HL-60 (cell line): ENCODE measurements around the gene VAMP3.

Source experiments
- DNase-seq, 2 experiments: peaks; one replicate each; pipeline ENCODE4 v3.0.0-alpha.2; 2010 to 2020; ENCODE audit warnings: low read depth in 1 of 2, low spot score in 1 of 2
- H3K27ac ChIP-seq: fragments of 250-450 bp; sonication (Bioruptor Pico); replicated peaks from 2 replicates; pipeline ENCODE4 v1.5.1; 2020; ENCODE audit warnings: mild to moderate bottlenecking, moderate library complexity
- H3K27me3 ChIP-seq: fragments of 250-450 bp; sonication (Bioruptor Pico); 2 replicates; pipeline ENCODE4 v1.5.1; 2021; ENCODE audit warnings: mild to moderate bottlenecking, moderate library complexity; ENCODE audit not compliant: insufficient read depth, poor library complexity, severe bottlenecking
- H3K4me3 ChIP-seq: replicated peaks from 2 replicates; pipeline ENCODE4 v1.5.1; 2011; ENCODE audit warnings: mild to moderate bottlenecking, control low read depth, low read length; ENCODE audit not compliant: insufficient read depth
- CTCF ChIP-seq: IDR thresholded peaks from one replicate; pipeline ENCODE4 v1.5.1; 2011; ENCODE audit warnings: low read length, control low read depth, inconsistent platforms; ENCODE audit not compliant: insufficient read depth
- GABPA ChIP-seq: IDR thresholded peaks from 2 replicates; pipeline ENCODE4 v1.6.1; 2012; ENCODE audit warnings: low read depth
- POLR2AphosphoS5 ChIP-seq: IDR thresholded peaks from 2 replicates; pipeline ENCODE4 v1.6.1; 2012; ENCODE audit warnings: low read depth
- SPI1 ChIP-seq: IDR thresholded peaks from 2 replicates; pipeline ENCODE4 v1.6.1; 2012; ENCODE audit warnings: low read depth, mild to moderate bottlenecking, borderline replicate concordance
- TF ChIP-seq, protein P1 (sequence below): IDR thresholded peaks from 2 replicates; pipeline ENCODE4 v1.6.1; 2012; ENCODE audit warnings: low read depth; ENCODE audit not compliant: insufficient replicate concordance

VAMP3 gene

DNA sequence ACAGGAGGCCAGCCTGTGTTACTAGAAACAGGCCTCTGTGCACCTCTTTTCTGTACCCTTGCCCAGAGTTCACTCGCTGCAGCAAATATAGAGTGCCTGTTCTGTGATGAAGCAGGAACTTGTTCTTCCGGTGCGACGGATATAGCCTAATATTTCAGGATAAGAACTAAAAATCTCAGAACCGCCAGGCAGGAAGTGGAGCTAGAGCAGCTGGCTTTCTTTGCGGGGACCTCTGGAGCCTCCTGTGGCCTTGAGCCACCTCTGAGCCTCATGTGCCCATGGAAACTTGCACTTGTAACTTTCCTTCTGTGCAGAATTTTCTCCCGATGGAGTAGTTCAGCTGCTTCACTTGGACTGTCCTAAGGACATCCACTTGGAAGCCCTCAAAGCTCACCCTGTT, 44.5 kb upstream of the VAMP3 start:
- H3K4me3 ChIP-seq: no peak overlapping the region

DNA sequence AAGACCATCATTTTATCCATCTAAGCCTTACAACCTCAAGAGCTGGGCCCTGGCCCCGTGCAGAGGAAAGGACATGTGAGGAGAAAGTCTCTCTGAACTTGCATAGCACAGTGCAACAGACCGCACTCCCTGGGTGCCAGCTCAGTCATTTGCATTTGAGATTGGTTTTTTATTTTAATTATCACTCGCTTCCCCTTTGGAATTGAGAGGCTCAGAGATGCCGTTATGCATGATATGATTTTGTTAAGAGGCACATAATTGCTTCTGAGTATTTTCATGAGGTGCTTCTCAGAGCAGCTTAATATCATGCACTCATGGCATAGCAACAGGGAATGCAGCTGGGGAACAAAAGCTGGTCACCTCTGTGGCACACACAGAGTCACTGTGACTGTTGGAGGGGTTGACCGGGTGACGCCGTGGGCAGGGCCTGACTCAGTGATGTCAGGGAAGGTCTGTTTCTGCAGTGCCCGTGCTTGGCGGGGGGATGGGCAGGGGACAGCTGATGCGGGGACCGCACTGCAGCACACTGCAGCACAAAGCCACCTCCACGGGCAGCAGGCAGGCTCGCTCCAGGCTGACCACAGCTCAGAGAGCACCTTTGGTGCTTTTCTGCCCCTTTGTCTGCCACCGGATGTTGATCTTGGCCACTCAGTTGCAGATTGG, 43.2 kb upstream of the VAMP3 start:
- no peaks in the 10 kb centered on the region for H3K27me3 ChIP-seq
- no peak for DNase-seq
- no peak overlapping the region for H3K27ac ChIP-seq
- TF ChIP-seq CTCF: no peak
- TF ChIP-seq, protein P1, sequence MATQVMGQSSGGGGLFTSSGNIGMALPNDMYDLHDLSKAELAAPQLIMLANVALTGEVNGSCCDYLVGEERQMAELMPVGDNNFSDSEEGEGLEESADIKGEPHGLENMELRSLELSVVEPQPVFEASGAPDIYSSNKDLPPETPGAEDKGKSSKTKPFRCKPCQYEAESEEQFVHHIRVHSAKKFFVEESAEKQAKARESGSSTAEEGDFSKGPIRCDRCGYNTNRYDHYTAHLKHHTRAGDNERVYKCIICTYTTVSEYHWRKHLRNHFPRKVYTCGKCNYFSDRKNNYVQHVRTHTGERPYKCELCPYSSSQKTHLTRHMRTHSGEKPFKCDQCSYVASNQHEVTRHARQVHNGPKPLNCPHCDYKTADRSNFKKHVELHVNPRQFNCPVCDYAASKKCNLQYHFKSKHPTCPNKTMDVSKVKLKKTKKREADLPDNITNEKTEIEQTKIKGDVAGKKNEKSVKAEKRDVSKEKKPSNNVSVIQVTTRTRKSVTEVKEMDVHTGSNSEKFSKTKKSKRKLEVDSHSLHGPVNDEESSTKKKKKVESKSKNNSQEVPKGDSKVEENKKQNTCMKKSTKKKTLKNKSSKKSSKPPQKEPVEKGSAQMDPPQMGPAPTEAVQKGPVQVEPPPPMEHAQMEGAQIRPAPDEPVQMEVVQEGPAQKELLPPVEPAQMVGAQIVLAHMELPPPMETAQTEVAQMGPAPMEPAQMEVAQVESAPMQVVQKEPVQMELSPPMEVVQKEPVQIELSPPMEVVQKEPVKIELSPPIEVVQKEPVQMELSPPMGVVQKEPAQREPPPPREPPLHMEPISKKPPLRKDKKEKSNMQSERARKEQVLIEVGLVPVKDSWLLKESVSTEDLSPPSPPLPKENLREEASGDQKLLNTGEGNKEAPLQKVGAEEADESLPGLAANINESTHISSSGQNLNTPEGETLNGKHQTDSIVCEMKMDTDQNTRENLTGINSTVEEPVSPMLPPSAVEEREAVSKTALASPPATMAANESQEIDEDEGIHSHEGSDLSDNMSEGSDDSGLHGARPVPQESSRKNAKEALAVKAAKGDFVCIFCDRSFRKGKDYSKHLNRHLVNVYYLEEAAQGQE: no peak
- TF ChIP-seq GABPA: no peak
- no peak for TF ChIP-seq POLR2AphosphoS5
- TF ChIP-seq SPI1: no peak
- H3K4me3 ChIP-seq: no peak overlapping the region

More for the DNA sequence above, 44.5 kb upstream of the VAMP3 start:
- no peak for TF ChIP-seq CTCF
- TF ChIP-seq GABPA: no peak
- TF ChIP-seq SPI1: no peak
- TF ChIP-seq POLR2AphosphoS5: no peak
- TF ChIP-seq, protein P1: no peak
- peak in 1 of 2 experiments; percentile 3 for DNase-seq
- H3K27ac ChIP-seq: no peak overlapping the region
- H3K27me3 ChIP-seq: no peaks in the 10 kb centered on the region

DNA sequence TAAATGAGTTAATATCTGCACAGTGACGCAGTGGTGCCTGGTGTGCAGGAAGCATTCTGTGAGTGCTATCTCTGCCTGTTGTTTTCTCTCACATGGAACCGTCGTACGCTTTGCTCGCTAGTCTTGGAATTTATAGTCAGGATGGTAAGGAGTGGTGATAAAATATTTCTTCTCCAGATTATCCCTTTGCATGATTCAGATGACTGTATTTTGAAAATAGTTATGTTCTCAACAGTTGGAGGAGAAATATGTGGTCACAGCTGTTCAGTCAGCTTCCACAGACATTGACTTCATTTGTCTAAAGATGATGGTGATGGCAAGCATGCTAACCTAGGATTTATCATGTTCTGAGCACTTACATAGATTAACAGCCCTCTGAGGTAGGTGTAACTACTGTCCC, 41.3 kb upstream of the VAMP3 start:
- DNase-seq: no peak
- H3K27ac ChIP-seq: no peak overlapping the region
- no peaks in the 10 kb centered on the region for H3K27me3 ChIP-seq
- no peak overlapping the region for H3K4me3 ChIP-seq
- TF ChIP-seq POLR2AphosphoS5 (no peak), SPI1 (no peak), GABPA (no peak), CTCF (no peak)
- TF ChIP-seq, protein P1: no peak
